Measurements from ENCODE around the gene MRPL10. TPM values are rescaled to one million over a fixed set of nuclear protein-coding genes. Genes with fewer than 3 reads are reported as not detected.
A peak's percentile ranks its signal among the peaks of the same experiment; 100 is the strongest.

The MRPL10 gene
- total and polyA plus RNA-seq, 2 donors (not counting 3 experiments of a cell fraction or from before 2014, with no cell fraction given) = 43.4 to 84.0 TPM

DNA sequence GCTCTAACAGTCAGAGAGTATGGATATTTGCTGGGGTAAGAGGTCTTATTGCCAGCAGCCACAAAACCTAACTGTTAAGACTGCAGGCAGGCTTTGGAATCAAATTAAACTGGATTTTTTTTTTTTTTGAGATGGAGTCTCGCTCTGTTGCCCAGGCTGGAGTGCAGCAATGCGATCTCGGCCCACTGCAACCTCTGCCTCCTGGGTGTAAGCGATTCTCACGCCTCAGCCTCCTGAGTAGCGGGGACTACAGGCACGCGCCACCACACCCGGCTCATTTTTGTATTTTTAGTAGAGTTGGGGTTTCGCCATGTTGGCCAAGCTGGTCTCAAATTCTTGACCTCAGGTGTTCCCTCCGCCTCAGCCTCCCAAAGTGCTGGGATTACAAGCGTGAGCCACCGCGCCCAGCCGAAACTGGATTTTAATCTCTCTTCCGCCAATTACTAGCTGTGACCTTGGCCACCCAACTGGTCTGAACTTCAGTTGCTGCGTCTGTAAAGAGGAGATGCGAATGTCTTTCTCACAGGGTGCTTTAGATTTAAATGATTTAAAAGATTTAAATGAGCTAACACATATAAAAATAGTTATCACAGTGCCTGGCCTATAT, 842 bp downstream of the MRPL10 start:
- peak; percentile 64 for FAIRE-seq
- H3K27me3 ChIP-seq (ENCODE audit: control insufficient read depth in 2 of 2, insufficient read depth in 2 of 2, low read length in 2 of 2) = no peaks in the 10 kb centered on the region
- H3K27ac ChIP-seq (ENCODE audit: insufficient read depth, low read depth, low read length) = peak overlapping the region; percentile 45
- H3K36me3 ChIP-seq (ENCODE audit: control insufficient read depth in 2 of 2, extremely low read depth in 1 of 2, insufficient read depth in 2 of 2, low read length in 2 of 2) = peaks cover 7 to 15% of the 10 kb centered on the region in 2 experiments
- peak overlapping the region; percentile 90 for H3K4me2 ChIP-seq (ENCODE audit: insufficient read depth, low read length)
- peaks cover 28% of the 10 kb centered on the region for H3K4me1 ChIP-seq (ENCODE audit: control insufficient read depth, extremely low read depth, insufficient read depth, low read length)
- no TSS peak for BruUV-seq (replicated peaks)
- DNase-seq (ENCODE audit: low read depth, low spot score) = no peak
- no peaks in the 10 kb centered on the region for H4K20me1 ChIP-seq (replicated peaks; ENCODE audit: control insufficient read depth, extremely low read depth, insufficient read depth, low read length)
- no peaks in the 10 kb centered on the region for H3K9me1 ChIP-seq (replicated peaks; ENCODE audit: control insufficient read depth, extremely low read depth, insufficient read depth, low read length)
- POLR2A ChIA-PET = interaction anchor here (1.2 kb wide), 2 partner anchors 9 to 10 kb away, joined by 3 to 5 read pairs; partner anchors contain the start of gene OSBPL7
- CTCF ChIA-PET = interaction anchor here (1.4 to 1.7 kb wide), 2 partner anchors 53 to 166 kb away, joined by 3 to 4 read pairs; no protein-coding TSS in a partner anchor
- H3K9ac ChIP-seq (replicated peaks; ENCODE audit: extremely low read depth, insufficient read depth, low read length) = peak overlapping the region; percentile 74
- TF ChIP-seq JUN (IDR thresholded peaks at IDR 0.05; ENCODE audit: borderline replicate concordance, insufficient read depth, insufficient read length, low read depth) = no peak
- no peak for TF ChIP-seq POLR2AphosphoS5 (IDR thresholded peaks at IDR 0.05; ENCODE audit: insufficient read depth, low read depth, low read length)
- TF ChIP-seq, protein P1, sequence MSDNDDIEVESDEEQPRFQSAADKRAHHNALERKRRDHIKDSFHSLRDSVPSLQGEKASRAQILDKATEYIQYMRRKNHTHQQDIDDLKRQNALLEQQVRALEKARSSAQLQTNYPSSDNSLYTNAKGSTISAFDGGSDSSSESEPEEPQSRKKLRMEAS (IDR thresholded peaks at IDR 0.05; ENCODE audit: insufficient read depth, insufficient read length) = no peak
- TF ChIP-seq EZH2 (IDR thresholded peaks at IDR 0.05; ENCODE audit: borderline replicate concordance, low read depth, low read length, severe bottlenecking) = no peak
- TF ChIP-seq POLR2A (IDR thresholded peaks at IDR 0.05; ENCODE audit: low read depth, low read length) = no peak
- TF ChIP-seq MYC (IDR thresholded peaks at IDR 0.05; ENCODE audit: low read depth, low read length) = no peak
- TF ChIP-seq CTCF (IDR thresholded peaks at IDR 0.05; ENCODE audit: extremely low read depth in 1 of 2, insufficient read depth in 1 of 2, low read depth in 1 of 2, low read length in 2 of 2) = no peak
- TF ChIP-seq FOS (IDR thresholded peaks at IDR 0.05; ENCODE audit: borderline replicate concordance, insufficient read depth, low read length) = no peak
- no peak for TF ChIP-seq GATA2 (IDR thresholded peaks at IDR 0.05; ENCODE audit: insufficient read depth, insufficient read length, low read depth, low read length)
- peaks cover 14% of the 10 kb centered on the region for H3K79me2 ChIP-seq (ENCODE audit: control insufficient read depth, insufficient read depth, low read length)
- dilution Hi-C loops (cut with MboI; ENCODE audit: extremely low pct_ligation_motif_present, low sequenced_read_pairs) (no loop called here), intact Hi-C loops (cut with micrococcal nuclease) (loop anchor here (1.0 to 2.0 kb wide), 2 partner anchors 9 to 54 kb away; partner anchors contain the start of gene OSBPL7)
- H3K4me3 ChIP-seq (replicated peaks in 1 of 3; ENCODE audit: insufficient read depth in 1 of 3, low read depth in 1 of 3, low read length in 3 of 3) = peak overlapping the region; percentile 58 to 78 (median 71)
- no peaks in the 10 kb centered on the region for H3K9me3 ChIP-seq (replicated peaks; ENCODE audit: control insufficient read depth, insufficient read depth, low read length)
- H2AFZ ChIP-seq (ENCODE audit: low read depth, low read length) = no peak overlapping the region
